WTC11 (cell line): ENCODE data around the gene ICAM1. TPM values are rescaled to one million over a fixed set of nuclear protein-coding genes. Genes with fewer than 3 reads are reported as not detected.

Experiments used
- ATAC-seq: fragments of 200-7000 bp; cut with Tn5 transposase; 2 replicates; pipeline ENCODE4 v1.10.0; 2021; ENCODE audit warnings: mild to moderate bottlenecking, moderate library complexity
- CTCF ChIA-PET: fragments of 300-600 bp; sonication (Branson Sonifier 250); formaldehyde crosslinking; loops from one replicate; lab custom pipeline; 2021; ENCODE audit warnings: antibody characterized with exemption; lab: Charles Lee
- POLR2A ChIA-PET: fragments of 350-600 bp; sonication (Branson Sonifier 250); formaldehyde crosslinking; loops from one replicate; lab custom pipeline; 2021; ENCODE audit warnings: antibody characterized with exemption; lab: Charles Lee
- DNase-seq: peaks from one replicate; pipeline ENCODE4 v3.0.0; 2021; ENCODE audit warnings: low spot score
- H3K27ac Mint-ChIP-seq: 2 replicates; pipeline ENCODE4 v1.8.0; 2021; ENCODE audit warnings: mixed read lengths
- H3K27me3 Mint-ChIP-seq: 2 replicates; pipeline ENCODE4 v1.8.0; 2021; ENCODE audit warnings: low read depth, mild to moderate bottlenecking, moderate library complexity, mixed read lengths
- H3K36me3 Mint-ChIP-seq: 2 replicates; pipeline ENCODE4 v1.8.0; 2021; ENCODE audit warnings: mixed read lengths
- H3K4me1 Mint-ChIP-seq: 2 replicates; pipeline ENCODE4 v1.8.0; 2022; ENCODE audit warnings: mixed read lengths
- H3K4me3 Mint-ChIP-seq: 2 replicates; pipeline ENCODE4 v1.8.0; 2021; ENCODE audit warnings: mild to moderate bottlenecking, moderate library complexity, mixed read lengths
- H3K9me3 Mint-ChIP-seq: 2 replicates; pipeline ENCODE4 v1.8.0; 2021; ENCODE audit warnings: mixed read lengths
- KAT7 ChIP-seq: sonication (generic); formaldehyde crosslinking; IDR thresholded peaks from 2 replicates; pipeline ENCODE4 v1.8.1; 2023; ENCODE audit warnings: missing genetic modification reagents, mild to moderate bottlenecking, borderline replicate concordance
- MXD4 ChIP-seq: fragments of 250-450 bp; sonication (Bioruptor Pico); IDR thresholded peaks from 2 replicates; pipeline ENCODE4 v1.8.0; 2021; ENCODE audit warnings: mild to moderate bottlenecking, moderate library complexity, borderline replicate concordance
- RELA ChIP-seq: sonication (generic); formaldehyde crosslinking; IDR thresholded peaks from 2 replicates; pipeline ENCODE4 v1.8.1; 2022; ENCODE audit warnings: missing genetic modification reagents, mild to moderate bottlenecking, borderline replicate concordance
- total RNA-seq: library from RNA; stranded (reverse); gene quantifications from 3 replicates; pipeline ENCODE4 v1.2.3, GENCODE V29; 2021
- TF ChIP-seq, protein P1 (sequence below): fragments of 250-450 bp; sonication (Bioruptor Pico); IDR thresholded peaks from 2 replicates; pipeline ENCODE4 v1.9.0; 2021; ENCODE audit warnings: mild to moderate bottlenecking, borderline replicate concordance
- TF ChIP-seq, protein P2 (sequence below): sonication (generic); formaldehyde crosslinking; IDR thresholded peaks from 2 replicates; pipeline ENCODE4 v1.8.1; 2023; ENCODE audit warnings: mild to moderate bottlenecking, missing genetic modification reagents, borderline replicate concordance
- TF ChIP-seq, protein P3 (sequence below): sonication (generic); formaldehyde crosslinking; IDR thresholded peaks from 2 replicates; pipeline ENCODE4 v1.8.1; 2023; ENCODE audit warnings: mild to moderate bottlenecking, missing genetic modification reagents, moderate library complexity
- TF ChIP-seq, protein P4 (sequence below): sonication (generic); formaldehyde crosslinking; IDR thresholded peaks from 2 replicates; pipeline ENCODE4 v1.8.0; 2022; ENCODE audit warnings: mild to moderate bottlenecking, missing genetic modification reagents
- TF ChIP-seq, protein P5 (sequence below): fragments of 250-450 bp; sonication (Bioruptor Pico); IDR thresholded peaks from 2 replicates; pipeline ENCODE4 v1.9.0; 2021; ENCODE audit warnings: mild to moderate bottlenecking
- TF ChIP-seq, protein P6 (sequence below): fragments of 250-450 bp; sonication (Bioruptor Pico); IDR thresholded peaks from 2 replicates; pipeline ENCODE4 v1.9.0; 2021; ENCODE audit warnings: moderate library complexity, mild to moderate bottlenecking, inconsistent platforms, borderline replicate concordance
- TF ChIP-seq, protein P7 (sequence below): sonication (generic); formaldehyde crosslinking; IDR thresholded peaks from 2 replicates; pipeline ENCODE4 v1.8.1; 2022; ENCODE audit warnings: mild to moderate bottlenecking, moderate library complexity, missing genetic modification reagents
- TF ChIP-seq, protein P8 (sequence below): sonication (generic); formaldehyde crosslinking; IDR thresholded peaks from 2 replicates; pipeline ENCODE4 v1.8.1; 2023; ENCODE audit warnings: mild to moderate bottlenecking, moderate library complexity, missing genetic modification reagents

ICAM1 gene
- total RNA-seq, 1 experiment from 2014 or later: 3.8 TPM

DNA sequence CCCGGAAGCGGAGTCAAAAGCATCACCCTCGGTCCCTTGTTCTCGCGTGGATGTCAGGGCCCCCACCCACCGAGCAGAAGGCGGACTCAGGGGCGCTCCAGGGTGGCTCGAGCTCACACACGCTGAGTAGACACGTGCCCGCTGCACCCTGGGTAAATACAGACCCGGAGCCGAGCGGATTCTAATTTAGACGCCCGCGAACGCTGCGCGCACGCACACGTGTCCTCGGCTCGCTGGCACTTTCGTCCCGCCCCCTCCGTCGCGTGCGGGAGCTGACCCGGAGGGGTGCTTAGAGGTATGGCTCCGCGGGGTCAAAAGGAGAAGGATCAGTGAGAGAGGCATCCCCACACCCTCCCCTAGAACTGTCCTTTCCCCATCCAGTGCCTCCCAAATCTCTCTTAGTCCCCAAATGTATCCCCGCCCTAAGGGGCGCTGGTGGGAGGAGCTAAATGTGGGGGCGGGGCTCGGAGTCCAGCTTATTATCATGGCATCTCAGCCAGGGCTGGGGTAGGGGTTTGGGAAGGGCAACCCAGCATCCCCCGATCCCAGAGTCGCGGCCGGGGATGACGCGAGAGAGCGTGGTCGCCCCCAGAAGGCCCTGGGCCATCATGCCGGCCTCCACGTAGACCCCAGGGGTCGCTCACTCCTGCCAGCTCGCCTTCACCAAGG is 18.4 kb downstream of the ICAM1 start (continued):
- TF ChIP-seq, protein P1, sequence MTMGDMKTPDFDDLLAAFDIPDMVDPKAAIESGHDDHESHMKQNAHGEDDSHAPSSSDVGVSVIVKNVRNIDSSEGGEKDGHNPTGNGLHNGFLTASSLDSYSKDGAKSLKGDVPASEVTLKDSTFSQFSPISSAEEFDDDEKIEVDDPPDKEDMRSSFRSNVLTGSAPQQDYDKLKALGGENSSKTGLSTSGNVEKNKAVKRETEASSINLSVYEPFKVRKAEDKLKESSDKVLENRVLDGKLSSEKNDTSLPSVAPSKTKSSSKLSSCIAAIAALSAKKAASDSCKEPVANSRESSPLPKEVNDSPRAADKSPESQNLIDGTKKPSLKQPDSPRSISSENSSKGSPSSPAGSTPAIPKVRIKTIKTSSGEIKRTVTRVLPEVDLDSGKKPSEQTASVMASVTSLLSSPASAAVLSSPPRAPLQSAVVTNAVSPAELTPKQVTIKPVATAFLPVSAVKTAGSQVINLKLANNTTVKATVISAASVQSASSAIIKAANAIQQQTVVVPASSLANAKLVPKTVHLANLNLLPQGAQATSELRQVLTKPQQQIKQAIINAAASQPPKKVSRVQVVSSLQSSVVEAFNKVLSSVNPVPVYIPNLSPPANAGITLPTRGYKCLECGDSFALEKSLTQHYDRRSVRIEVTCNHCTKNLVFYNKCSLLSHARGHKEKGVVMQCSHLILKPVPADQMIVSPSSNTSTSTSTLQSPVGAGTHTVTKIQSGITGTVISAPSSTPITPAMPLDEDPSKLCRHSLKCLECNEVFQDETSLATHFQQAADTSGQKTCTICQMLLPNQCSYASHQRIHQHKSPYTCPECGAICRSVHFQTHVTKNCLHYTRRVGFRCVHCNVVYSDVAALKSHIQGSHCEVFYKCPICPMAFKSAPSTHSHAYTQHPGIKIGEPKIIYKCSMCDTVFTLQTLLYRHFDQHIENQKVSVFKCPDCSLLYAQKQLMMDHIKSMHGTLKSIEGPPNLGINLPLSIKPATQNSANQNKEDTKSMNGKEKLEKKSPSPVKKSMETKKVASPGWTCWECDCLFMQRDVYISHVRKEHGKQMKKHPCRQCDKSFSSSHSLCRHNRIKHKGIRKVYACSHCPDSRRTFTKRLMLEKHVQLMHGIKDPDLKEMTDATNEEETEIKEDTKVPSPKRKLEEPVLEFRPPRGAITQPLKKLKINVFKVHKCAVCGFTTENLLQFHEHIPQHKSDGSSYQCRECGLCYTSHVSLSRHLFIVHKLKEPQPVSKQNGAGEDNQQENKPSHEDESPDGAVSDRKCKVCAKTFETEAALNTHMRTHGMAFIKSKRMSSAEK: no peak
- TF ChIP-seq, protein P2, sequence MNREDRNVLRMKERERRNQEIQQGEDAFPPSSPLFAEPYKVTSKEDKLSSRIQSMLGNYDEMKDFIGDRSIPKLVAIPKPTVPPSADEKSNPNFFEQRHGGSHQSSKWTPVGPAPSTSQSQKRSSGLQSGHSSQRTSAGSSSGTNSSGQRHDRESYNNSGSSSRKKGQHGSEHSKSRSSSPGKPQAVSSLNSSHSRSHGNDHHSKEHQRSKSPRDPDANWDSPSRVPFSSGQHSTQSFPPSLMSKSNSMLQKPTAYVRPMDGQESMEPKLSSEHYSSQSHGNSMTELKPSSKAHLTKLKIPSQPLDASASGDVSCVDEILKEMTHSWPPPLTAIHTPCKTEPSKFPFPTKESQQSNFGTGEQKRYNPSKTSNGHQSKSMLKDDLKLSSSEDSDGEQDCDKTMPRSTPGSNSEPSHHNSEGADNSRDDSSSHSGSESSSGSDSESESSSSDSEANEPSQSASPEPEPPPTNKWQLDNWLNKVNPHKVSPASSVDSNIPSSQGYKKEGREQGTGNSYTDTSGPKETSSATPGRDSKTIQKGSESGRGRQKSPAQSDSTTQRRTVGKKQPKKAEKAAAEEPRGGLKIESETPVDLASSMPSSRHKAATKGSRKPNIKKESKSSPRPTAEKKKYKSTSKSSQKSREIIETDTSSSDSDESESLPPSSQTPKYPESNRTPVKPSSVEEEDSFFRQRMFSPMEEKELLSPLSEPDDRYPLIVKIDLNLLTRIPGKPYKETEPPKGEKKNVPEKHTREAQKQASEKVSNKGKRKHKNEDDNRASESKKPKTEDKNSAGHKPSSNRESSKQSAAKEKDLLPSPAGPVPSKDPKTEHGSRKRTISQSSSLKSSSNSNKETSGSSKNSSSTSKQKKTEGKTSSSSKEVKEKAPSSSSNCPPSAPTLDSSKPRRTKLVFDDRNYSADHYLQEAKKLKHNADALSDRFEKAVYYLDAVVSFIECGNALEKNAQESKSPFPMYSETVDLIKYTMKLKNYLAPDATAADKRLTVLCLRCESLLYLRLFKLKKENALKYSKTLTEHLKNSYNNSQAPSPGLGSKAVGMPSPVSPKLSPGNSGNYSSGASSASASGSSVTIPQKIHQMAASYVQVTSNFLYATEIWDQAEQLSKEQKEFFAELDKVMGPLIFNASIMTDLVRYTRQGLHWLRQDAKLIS (CRISPR knock-in tag): no peak
- TF ChIP-seq, protein P3, sequence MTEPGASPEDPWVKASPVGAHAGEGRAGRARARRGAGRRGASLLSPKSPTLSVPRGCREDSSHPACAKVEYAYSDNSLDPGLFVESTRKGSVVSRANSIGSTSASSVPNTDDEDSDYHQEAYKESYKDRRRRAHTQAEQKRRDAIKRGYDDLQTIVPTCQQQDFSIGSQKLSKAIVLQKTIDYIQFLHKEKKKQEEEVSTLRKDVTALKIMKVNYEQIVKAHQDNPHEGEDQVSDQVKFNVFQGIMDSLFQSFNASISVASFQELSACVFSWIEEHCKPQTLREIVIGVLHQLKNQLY (CRISPR knock-in tag): no peak
- TF ChIP-seq, protein P4, sequence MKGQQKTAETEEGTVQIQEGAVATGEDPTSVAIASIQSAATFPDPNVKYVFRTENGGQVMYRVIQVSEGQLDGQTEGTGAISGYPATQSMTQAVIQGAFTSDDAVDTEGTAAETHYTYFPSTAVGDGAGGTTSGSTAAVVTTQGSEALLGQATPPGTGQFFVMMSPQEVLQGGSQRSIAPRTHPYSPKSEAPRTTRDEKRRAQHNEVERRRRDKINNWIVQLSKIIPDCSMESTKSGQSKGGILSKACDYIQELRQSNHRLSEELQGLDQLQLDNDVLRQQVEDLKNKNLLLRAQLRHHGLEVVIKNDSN (CRISPR knock-in tag): peak; percentile 81
- TF ChIP-seq MXD4 (no peak), RELA (CRISPR knock-in tag) (no peak), KAT7 (CRISPR knock-in tag) (no peak)
- TF ChIP-seq, protein P5, sequence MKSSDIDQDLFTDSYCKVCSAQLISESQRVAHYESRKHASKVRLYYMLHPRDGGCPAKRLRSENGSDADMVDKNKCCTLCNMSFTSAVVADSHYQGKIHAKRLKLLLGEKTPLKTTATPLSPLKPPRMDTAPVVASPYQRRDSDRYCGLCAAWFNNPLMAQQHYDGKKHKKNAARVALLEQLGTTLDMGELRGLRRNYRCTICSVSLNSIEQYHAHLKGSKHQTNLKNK (CRISPR knock-in tag): no peak

DNA sequence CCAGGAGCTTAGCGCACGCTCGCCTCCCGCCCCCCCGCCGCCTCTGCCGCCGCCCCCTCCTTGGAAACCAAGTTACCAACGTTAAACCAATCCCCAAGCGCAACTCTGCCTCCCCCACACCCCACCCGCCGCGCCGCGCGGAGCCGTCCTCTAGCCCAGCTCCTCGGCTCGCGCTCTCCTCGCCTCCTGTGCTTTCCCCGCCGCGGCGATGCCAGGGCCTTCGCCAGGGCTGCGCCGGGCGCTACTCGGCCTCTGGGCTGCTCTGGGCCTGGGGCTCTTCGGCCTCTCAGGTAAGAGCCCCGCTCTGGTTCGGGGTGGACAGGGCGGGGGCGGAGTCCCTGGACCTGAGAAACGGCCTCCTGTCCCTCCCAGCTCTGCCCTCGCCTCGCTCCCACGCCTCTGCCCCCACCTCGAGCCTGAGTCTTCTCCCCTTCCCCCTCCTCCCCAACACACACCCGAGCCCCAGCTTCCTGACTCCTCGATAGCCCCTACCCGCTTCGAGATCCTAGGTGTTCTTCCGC is 19.0 kb downstream of the ICAM1 start, which contains the start of gene ICAM5:
Gene ICAM5, plus strand, starts transcription at position 117 of the 521 bp plus-strand sequence. Its CDS starts 92 bp downstream, at position 209.
- H3K4me1 Mint-ChIP-seq: peaks cover 38% of the 10 kb centered on the region
- peaks cover 89% of the 10 kb centered on the region for H3K27me3 Mint-ChIP-seq
- ChIA-PET POLR2A (interaction anchor here (0.8 to 2.1 kb wide), 6 partner anchors 12 to 91 kb away, joined by 3 to 10 read pairs (median 6); partner anchors contain the start of genes ICAM1, RAVER1 and TYK2), CTCF (interaction anchor here (0.6 to 9.0 kb wide), 25 partner anchors 10 to 1801 kb away, joined by 3 to 180 read pairs (median 8); partner anchors contain the start of genes CDC37, DNMT1, ICAM1 and MRPL4)
- TF ChIP-seq, protein P6, sequence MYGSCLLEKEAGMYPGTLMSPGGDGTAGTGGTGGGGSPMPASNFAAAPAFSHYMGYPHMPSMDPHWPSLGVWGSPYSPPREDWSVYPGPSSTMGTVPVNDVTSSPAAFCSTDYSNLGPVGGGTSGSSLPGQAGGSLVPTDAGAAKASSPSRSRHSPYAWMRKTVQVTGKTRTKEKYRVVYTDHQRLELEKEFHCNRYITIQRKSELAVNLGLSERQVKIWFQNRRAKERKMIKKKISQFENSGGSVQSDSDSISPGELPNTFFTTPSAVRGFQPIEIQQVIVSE: no peak
- TF ChIP-seq, protein P7, sequence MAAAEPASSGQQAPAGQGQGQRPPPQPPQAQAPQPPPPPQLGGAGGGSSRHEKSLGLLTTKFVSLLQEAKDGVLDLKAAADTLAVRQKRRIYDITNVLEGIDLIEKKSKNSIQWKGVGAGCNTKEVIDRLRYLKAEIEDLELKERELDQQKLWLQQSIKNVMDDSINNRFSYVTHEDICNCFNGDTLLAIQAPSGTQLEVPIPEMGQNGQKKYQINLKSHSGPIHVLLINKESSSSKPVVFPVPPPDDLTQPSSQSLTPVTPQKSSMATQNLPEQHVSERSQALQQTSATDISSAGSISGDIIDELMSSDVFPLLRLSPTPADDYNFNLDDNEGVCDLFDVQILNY (CRISPR knock-in tag): no peak
- TF ChIP-seq, protein P8, sequence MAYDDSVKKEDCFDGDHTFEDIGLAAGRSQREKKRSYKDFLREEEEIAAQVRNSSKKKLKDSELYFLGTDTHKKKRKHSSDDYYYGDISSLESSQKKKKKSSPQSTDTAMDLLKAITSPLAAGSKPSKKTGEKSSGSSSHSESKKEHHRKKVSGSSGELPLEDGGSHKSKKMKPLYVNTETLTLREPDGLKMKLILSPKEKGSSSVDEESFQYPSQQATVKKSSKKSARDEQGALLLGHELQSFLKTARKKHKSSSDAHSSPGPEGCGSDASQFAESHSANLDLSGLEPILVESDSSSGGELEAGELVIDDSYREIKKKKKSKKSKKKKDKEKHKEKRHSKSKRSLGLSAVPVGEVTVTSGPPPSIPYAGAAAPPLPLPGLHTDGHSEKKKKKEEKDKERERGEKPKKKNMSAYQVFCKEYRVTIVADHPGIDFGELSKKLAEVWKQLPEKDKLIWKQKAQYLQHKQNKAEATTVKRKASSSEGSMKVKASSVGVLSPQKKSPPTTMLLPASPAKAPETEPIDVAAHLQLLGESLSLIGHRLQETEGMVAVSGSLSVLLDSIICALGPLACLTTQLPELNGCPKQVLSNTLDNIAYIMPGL: 0 out of 2 replicates have a peak, but pooled peaks have one; percentile 29
- peak within 1 kb of the TSS; percentile 82 for H3K4me3 Mint-ChIP-seq
- peak within 1 kb of the TSS; percentile 93 for H3K27ac Mint-ChIP-seq
- no peaks in the 10 kb centered on the region; the same call in 1 of the 2 replicates for H3K36me3 Mint-ChIP-seq
- ATAC-seq: no peak
- DNase-seq: no peak
- H3K9me3 Mint-ChIP-seq: no peaks in the 10 kb centered on the region
